H1 (cell line): ENCODE data around the gene DNAH12. TPM values are rescaled to one million over a fixed set of nuclear protein-coding genes. Genes with fewer than 3 reads are reported as not detected.

Experiments
- BACH1 ChIP-seq: IDR thresholded peaks from 2 replicates; pipeline ENCODE4 v1.6.1; 2012; ENCODE audit warnings: low read length, improper control_type of control experiment
- BRCA1 ChIP-seq: IDR thresholded peaks from 2 replicates; pipeline ENCODE4 v1.6.1; 2012; ENCODE audit warnings: low read depth, low read length, improper control_type of control experiment
- CHD7 ChIP-seq: fragments of 300-600 bp; sonication (generic); IDR thresholded peaks from 2 replicates; pipeline ENCODE4 v1.7.1; 2012; ENCODE audit warnings: low read length, moderate library complexity, mild to moderate bottlenecking, inconsistent platforms; ENCODE audit not compliant: insufficient replicate concordance
- KDM1A ChIP-seq: fragments of 200-600, 300-600 bp; sonication (generic); IDR thresholded peaks from 2 replicates; pipeline ENCODE4 v1.7.1; 2016; ENCODE audit warnings: mild to moderate bottlenecking, low read length, borderline replicate concordance
- MAFK ChIP-seq: IDR thresholded peaks from 2 replicates; pipeline ENCODE4 v1.6.1; 2012; ENCODE audit warnings: low read depth, mild to moderate bottlenecking, improper control_type of control experiment, low read length
- POLR2A ChIP-seq, 2 experiments: IDR thresholded peaks; 1 replicate in 1 of 2; 2 replicates in 1 of 2; pipeline ENCODE4 v1.6.1; 2011; ENCODE audit warnings: low read depth in 2 of 2, low read length in 2 of 2, mild to moderate bottlenecking in 2 of 2; ENCODE audit errors: control extremely low read depth in 1 of 2
- SIX5 ChIP-seq: IDR thresholded peaks from 2 replicates; pipeline ENCODE4 v1.6.1; 2011; ENCODE audit warnings: mild to moderate bottlenecking, low read depth, low read length
- SP2 ChIP-seq: IDR thresholded peaks from 2 replicates; pipeline ENCODE4 v1.6.1; 2012; ENCODE audit warnings: mild to moderate bottlenecking, low read length, inconsistent platforms
- TBP ChIP-seq: IDR thresholded peaks from 2 replicates; pipeline ENCODE4 v1.6.1; 2011; ENCODE audit warnings: low read depth, low read length, improper control_type of control experiment
- YY1 ChIP-seq: IDR thresholded peaks from 2 replicates; pipeline ENCODE4 v1.6.1; 2011; ENCODE audit warnings: low read depth, mild to moderate bottlenecking, low read length
- polyA plus RNA-seq, 7 experiments: library from polyadenylated mRNA; depleted of rRNA in 3 of 7; stranded (reverse) in 5 of 7; unstranded in 2 of 7; fragments of >200 nt in 5 of 7; fragments of 200-250 nt in 2 of 7; gene quantifications; 1 replicate in 5 of 7; 2 replicates in 1 of 7; 4 replicates in 1 of 7; pipeline versions ENCODE4 v1.2.1 to v1.2.3, GENCODE V29; 2011 to 2013; ENCODE audit warnings: missing spikeins in 2 of 7, mixed read lengths in 2 of 7
- total RNA-seq: library from RNA; stranded (reverse); fragmentation: NEBNext Ultra II Directional; extraction: Animal tissue kit (Norgen Biotek cat#: 25700); gene quantifications from 2 replicates; pipeline ENCODE4 v1.2.1, GENCODE V29; 2021
- TF ChIP-seq, protein P1 (sequence below): IDR thresholded peaks from 2 replicates; pipeline ENCODE4 v1.6.1; 2011; ENCODE audit warnings: low read length, improper control_type of control experiment

DNAH12 gene
- total and polyA plus RNA-seq, 2 of the 8 experiments (the other 6 are each of a cell fraction or from before 2014, with no cell fraction given): not detected

GRCh38 chr3:57586778-57587177 lies 42.6 kb upstream of the DNAH12 start (continued):
- TF ChIP-seq CHD7 (no peak), KDM1A (no peak), MAFK (no peak), TBP (no peak), BACH1 (no peak), SIX5 (no peak), YY1 (no peak), BRCA1 (no peak), POLR2A (IDR thresholded peaks at IDR 0.05; ENCODE audit: control extremely low read depth in 1 of 2, low read depth in 2 of 2, low read length in 2 of 2) (no peak), SP2 (no peak)
- TF ChIP-seq, protein P1, sequence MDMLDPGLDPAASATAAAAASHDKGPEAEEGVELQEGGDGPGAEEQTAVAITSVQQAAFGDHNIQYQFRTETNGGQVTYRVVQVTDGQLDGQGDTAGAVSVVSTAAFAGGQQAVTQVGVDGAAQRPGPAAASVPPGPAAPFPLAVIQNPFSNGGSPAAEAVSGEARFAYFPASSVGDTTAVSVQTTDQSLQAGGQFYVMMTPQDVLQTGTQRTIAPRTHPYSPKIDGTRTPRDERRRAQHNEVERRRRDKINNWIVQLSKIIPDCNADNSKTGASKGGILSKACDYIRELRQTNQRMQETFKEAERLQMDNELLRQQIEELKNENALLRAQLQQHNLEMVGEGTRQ: no peak
- TF ChIP-seq, all 59 proteins: peak for 0
